ENCODE results near the gene ATP11A.

DNA sequence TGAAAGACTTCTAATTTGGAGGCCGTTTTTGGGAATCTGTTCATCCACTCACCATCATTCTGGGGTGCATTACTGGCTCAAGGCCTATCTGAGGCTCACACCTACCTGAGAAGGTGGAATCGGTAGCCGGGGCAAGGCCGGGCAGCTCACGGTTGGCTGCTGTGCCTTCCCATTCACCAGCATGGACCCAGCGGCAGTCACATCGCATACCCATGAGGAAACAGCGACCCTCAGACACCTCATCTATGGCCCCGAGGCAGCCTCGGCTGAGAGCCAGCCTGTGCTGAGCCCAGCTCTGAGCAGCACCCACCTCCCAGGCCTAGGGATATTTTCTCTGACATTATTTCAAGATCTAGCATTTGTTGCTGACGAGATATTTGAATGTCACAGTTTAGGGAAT, 130.5 kb downstream of the ATP11A start:
- no peak for TF ChIP-seq CTCF (IDR thresholded peaks at IDR 0.05)
- TF ChIP-seq POLR2AphosphoS5 (IDR thresholded peaks at IDR 0.05) = no peak
